Stomach smooth muscle (tissue), 2 donors: ENCODE data around the gene RCOR3.
"Not testable (repeated sequence)": the region's sequence is repeated elsewhere in the genome, so short reads cannot be mapped to it uniquely, and the experiment has no call there.

ENCODE experiments used
- H3K27ac ChIP-seq: one replicate; pipeline ENCODE4 v1.7.0; 2013; ENCODE audit warnings: mild to moderate bottlenecking, low read length, inconsistent platforms
- H3K27me3 ChIP-seq, 2 donors: one replicate each; pipeline ENCODE4 v1.7.0; 2013; ENCODE audit warnings: low read length in 2 of 2; ENCODE audit not compliant: insufficient read depth in 2 of 2, control insufficient read depth in 1 of 2
- H3K36me3 ChIP-seq, 2 donors: one replicate each; pipeline ENCODE4 v1.7.0; 2013; ENCODE audit warnings: low read length in 2 of 2; ENCODE audit not compliant: control insufficient read depth in 2 of 2, insufficient read depth in 2 of 2
- H3K4me1 ChIP-seq: one replicate; pipeline ENCODE4 v1.7.0; 2013; ENCODE audit warnings: low read length; ENCODE audit not compliant: control insufficient read depth, insufficient read depth
- H3K4me3 ChIP-seq, 2 donors: one replicate each; pipeline ENCODE4 v1.7.0; 2013; ENCODE audit warnings: low read length in 2 of 2
- H3K9ac ChIP-seq, 2 donors: one replicate each; pipeline ENCODE4 v1.7.0; 2013; ENCODE audit warnings: low read length in 2 of 2, mild to moderate bottlenecking in 1 of 2
- H3K9me3 ChIP-seq, 2 donors: one replicate each; pipeline ENCODE4 v1.7.0; 2013; ENCODE audit warnings: low read length in 2 of 2; ENCODE audit not compliant: control insufficient read depth in 2 of 2
- donor health status: healthy.
- donor health status: Pancreatic carcinoma.

Gene RCOR3

DNA sequence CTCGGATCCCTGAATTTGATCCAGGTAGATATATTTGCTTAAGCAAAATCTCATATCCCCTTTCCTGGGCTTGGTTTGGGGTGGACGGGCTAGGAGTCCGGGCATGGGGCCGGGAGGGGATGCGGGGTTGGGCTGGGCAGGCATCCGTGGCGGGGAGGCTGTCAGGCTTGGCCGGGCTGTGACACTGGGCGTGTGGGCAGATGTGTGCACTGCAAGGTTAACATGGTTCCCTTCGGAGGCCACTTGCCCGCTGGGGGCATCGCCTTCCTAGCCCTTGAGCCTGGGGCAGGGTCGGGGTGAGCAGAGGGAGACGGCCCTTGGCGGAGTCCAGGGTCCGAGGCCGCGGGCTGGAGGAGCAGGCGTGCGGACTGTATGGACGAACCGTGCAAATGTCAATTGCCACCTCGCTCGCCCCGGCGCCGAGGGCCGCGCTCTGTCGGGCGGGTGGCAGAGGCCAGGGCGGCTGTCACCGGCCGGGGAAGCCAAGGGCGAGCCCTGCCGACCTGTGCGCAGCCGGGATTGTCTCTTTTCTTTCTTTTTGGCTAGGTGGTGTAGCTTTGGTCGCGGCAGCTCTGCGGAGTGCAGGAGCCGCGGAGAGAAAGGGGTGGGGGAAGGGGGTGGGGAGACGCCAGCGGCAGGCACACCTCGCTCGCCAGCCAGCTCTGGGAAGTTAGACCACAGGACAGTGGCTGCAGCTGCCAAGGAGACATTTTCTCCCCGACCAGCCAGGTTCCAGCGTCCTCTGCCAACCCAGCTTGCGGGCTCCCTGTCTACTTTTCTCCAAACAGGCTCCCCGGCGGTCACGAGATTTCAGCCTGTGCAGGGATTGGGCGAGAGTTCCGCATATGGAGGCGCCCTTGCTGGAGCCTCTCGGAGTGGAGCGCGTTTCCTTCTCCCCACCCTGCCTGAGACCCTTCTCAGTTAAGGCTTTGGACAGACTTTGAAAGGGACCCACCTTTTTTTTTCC is 1.3 kb downstream of the RCOR3 start:
- Histone ChIP-seq H3K4me3 (peak overlapping the region; percentile 90), H3K9ac (peak overlapping the region; percentile 64 to 77)

DNA sequence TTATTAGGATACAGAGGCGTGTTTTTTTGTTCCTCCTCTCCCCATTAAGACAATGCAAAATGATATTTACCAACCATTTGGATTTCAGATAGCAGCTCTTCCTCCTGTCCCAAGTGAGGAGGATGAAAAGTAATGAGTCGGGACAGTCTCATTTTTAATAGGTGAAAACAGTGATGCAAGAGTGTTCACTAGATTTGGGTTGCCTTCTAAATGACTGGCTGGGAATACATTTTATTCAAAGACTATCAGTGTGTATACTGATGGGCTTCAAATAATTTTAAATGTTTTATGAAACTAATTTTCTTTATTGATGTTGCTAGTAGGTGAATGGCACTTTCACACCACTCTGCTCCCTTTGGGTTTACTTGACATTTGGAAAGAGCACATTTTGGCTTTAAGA is 2.1 kb downstream of the RCOR3 start:
- Histone ChIP-seq H3K27ac (peak overlapping the region; percentile 79), H3K9ac (peak overlapping the region; percentile 42 to 77), H3K4me1 (peaks cover 17% of the 10 kb centered on the region)

More for the DNA sequence above, 1.3 kb downstream of the RCOR3 start:
- Histone ChIP-seq H3K27ac (peak overlapping the region; percentile 79), H3K9me3 (no peaks in the 10 kb centered on the region), H3K4me1 (peaks cover 17% of the 10 kb centered on the region), H3K36me3 (peaks cover 0 to 2% of the 10 kb centered on the region in 2 donors), H3K27me3 (no peaks in the 10 kb centered on the region)

DNA sequence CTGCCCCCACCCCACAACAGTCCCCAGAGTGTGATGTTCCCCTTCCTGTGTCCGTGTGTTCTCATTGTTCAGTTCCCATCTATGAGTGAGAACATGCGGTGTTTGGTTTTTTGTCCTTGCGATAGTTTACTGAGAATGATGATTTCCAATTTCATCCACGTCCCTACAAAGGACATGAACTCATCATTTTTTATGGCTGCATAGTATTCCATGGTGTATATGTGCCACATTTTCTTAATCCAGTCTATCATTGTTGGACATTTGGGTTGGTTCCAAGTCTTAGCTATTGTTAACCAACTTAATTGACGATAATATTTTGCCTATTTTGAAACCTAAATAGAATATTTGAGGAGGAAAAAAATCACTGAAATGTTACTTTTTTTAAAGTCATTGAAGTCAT is 3.9 kb downstream of the RCOR3 start:
- not testable (repeated sequence) for H3K9me3 ChIP-seq, H3K9ac ChIP-seq, H3K36me3 ChIP-seq, H3K4me1 ChIP-seq, H3K27me3 ChIP-seq, H3K27ac ChIP-seq, H3K4me3 ChIP-seq

More for the DNA sequence above, 2.1 kb downstream of the RCOR3 start:
- no peaks in the 10 kb centered on the region for H3K27me3 ChIP-seq
- H3K4me3 ChIP-seq: peak overlapping the region; percentile 90
- H3K36me3 ChIP-seq: peaks cover 0 to 2% of the 10 kb centered on the region in 2 donors
- H3K9me3 ChIP-seq: no peaks in the 10 kb centered on the region

DNA sequence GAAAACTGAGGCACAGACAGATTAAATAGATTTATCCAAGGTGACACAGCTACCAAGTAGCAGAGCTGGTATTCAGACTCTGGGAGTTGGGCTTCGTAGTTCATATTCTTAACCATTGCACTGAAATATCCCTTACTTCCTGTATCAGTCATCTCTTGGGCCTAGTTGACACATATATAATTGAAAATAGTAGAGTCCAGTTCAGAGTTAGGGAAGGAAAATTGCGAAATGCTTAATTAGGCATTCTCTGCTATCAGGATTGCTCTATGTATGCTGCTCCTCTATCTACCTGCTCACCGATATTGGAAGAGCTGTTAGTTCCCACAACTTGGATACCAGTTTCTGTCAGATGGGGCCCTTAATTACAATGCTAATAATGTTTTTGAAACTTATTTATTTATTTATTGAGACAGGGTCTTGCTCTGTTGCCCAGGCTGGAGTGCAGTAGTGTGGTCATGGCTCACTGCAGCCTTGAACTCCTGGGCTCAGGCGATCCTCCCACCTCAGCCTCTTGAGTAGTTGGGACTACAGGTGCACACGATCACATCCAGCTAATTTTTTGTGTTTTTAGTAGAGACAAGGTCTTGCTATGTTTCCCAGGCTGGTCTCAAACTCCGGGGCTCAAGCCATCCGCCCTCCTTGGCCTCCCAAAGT is 8.2 kb downstream of the RCOR3 start:
- H3K9me3 ChIP-seq: no peaks in the 10 kb centered on the region
- no peak overlapping the region for H3K27ac ChIP-seq
- H3K36me3 ChIP-seq: peaks cover 14% of the 10 kb centered on the region in 2 donors
- H3K4me3 ChIP-seq: no peak overlapping the region
- no peaks in the 10 kb centered on the region for H3K27me3 ChIP-seq
- no peak overlapping the region for H3K9ac ChIP-seq
- H3K4me1 ChIP-seq: peaks cover 2% of the 10 kb centered on the region

DNA sequence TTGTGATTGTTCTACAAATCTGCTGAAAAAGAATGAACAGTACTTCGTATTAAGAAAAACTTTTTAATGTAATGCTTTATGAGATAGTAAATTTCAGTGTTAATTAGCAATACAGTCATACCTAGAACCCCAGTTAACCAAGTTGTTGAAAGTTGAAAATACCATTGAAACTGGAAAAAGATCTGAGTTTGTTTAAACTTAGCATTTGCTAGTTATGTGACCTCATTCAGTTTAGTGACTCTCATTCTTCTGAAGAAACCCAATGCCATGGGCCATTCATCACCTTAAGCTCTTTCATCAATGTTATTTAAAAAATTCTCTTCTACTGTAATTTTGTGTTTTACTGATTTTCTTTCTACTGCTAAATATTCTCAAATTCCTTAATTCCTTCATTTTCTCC is 20.2 kb downstream of the RCOR3 start:
- H3K36me3 ChIP-seq: peaks cover 10 to 45% of the 10 kb centered on the region in 2 donors
- H3K27me3 ChIP-seq: no peaks in the 10 kb centered on the region
- H3K9me3 ChIP-seq: no peaks in the 10 kb centered on the region
- no peaks in the 10 kb centered on the region for H3K4me1 ChIP-seq
- H3K27ac ChIP-seq: no peak overlapping the region
- H3K4me3 ChIP-seq: no peak overlapping the region
- no peak overlapping the region for H3K9ac ChIP-seq

DNA sequence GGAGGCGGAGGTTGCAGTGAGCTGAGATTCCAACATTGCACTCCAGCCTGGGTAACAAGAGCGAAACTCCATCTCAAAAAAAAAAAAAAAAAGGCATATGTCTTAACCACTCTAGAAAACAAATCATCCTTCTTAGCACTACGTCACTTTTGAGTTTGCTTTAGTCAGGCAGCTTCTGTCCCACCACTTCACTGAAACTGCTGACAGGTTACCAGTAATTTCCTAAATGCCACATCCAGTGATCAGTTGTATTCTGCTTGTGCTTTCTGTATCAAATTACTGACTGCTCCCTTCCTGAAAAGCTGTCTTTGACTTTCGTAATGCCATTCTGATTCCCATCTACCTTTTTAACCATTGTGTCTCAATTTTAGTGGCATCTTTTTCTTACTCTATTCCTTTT is 21.7 kb downstream of the RCOR3 start:
- Histone ChIP-seq H3K36me3 (peaks cover 10 to 53% of the 10 kb centered on the region in 2 donors), H3K27me3 (no peaks in the 10 kb centered on the region), H3K4me1 (no peaks in the 10 kb centered on the region), H3K9me3 (no peaks in the 10 kb centered on the region), H3K27ac (no peak overlapping the region), H3K9ac (no peak overlapping the region), H3K4me3 (no peak overlapping the region)

DNA sequence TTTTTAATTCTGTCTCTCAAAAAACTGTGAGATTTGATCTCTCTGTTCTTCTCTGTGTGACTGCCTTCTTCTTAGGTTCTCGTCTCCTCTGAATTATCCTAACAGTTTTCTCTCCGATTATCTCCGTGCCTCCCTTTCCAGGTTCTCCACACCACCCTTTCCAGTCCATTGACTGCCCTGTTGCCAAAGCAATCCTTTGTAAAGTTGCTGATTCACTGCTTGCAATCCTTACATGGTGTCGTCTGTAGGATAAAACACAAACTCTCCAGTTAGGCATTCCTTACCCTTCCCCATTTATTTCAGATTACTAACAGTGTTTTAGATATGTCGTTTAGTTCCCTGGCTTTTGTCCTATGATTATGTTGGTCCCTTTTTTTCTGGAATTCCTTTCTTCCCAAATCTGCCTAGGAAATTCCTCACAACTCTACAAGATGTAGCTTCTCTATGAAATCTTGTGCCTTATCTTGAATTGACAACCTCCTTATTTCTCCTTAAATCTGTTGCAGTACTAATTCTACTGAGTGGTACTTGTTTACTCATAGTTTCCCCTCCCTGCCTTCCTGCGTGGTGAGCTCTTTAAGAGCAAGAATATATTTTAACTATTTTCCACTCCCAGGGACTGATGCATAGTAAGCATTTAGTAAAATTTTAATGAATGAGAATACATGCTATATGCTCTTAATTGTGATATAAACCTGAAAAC is 22.3 kb downstream of the RCOR3 start:
- no peaks in the 10 kb centered on the region for H3K27me3 ChIP-seq
- H3K9me3 ChIP-seq: no peaks in the 10 kb centered on the region
- no peak overlapping the region for H3K9ac ChIP-seq
- no peak overlapping the region for H3K4me3 ChIP-seq
- H3K36me3 ChIP-seq: peaks cover 10 to 53% of the 10 kb centered on the region in 2 donors
- H3K27ac ChIP-seq: no peak overlapping the region
- no peaks in the 10 kb centered on the region for H3K4me1 ChIP-seq

DNA sequence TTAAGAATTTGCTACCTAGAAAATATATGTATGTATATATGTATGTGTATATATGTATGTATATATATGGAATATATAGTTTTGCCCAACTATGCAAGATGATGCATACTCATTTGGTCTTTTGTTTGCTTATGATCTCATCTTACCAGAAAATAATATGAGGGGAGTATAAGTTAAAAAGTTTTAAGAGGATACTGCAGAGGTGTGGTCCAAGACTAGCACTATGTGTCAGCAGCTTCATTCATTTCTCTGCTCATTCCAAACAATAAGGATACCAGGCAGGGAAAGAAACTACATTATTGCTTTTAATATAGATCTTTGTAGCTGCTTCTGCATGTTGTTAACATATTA is 22.8 kb downstream of the RCOR3 start:
- Histone ChIP-seq H3K27ac (no peak overlapping the region), H3K36me3 (peaks cover 10 to 57% of the 10 kb centered on the region in 2 donors), H3K4me3 (no peak overlapping the region), H3K27me3 (no peaks in the 10 kb centered on the region), H3K4me1 (no peaks in the 10 kb centered on the region), H3K9me3 (no peaks in the 10 kb centered on the region), H3K9ac (no peak overlapping the region)

DNA sequence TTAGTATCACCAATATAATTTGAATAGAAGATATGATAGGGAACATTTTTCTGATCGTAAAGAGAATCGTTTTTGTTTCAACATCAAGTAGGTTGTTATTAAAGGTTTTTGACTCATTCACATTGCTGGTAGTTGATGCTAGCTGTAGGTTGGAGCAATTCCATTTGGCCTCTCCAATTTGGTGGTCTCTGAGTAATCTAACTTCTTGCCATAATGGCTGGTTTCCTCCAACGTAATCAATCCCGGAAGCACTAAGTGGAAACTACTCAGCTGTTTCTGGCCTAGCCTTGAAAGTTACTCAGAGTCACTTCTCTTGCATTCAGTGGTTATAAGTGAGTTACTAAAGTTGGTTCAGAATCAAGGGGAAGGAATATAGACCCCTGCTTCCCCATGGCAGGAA is 26.0 kb downstream of the RCOR3 start:
- Histone ChIP-seq H3K36me3 (peaks cover 19 to 47% of the 10 kb centered on the region in 2 donors), H3K9ac (no peak overlapping the region), H3K9me3 (no peaks in the 10 kb centered on the region), H3K4me3 (no peak overlapping the region), H3K4me1 (no peaks in the 10 kb centered on the region), H3K27ac (no peak overlapping the region), H3K27me3 (no peaks in the 10 kb centered on the region)

DNA sequence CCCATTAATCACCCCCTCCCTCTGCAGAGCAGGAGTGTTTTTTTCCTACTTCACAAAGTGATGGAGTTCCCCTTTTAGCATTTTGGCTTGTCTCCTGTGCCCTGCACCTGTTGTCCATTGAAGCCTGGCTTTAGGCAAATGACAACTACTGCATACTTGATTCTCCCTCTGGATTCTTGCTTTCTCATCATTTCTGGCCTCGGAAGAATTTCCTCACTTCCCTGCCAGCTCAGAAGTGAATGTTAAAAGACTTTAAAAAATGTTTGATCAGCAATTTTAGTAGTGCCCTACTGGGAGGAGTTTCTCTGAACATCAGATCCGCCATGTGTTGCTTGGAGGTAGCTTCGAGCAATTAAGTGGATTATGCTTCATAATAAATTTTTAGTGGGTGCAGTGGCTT is 28.1 kb downstream of the RCOR3 start:
- no peaks in the 10 kb centered on the region for H3K27me3 ChIP-seq
- no peak overlapping the region for H3K27ac ChIP-seq
- no peak overlapping the region for H3K9ac ChIP-seq
- H3K4me1 ChIP-seq: no peaks in the 10 kb centered on the region
- H3K4me3 ChIP-seq: no peak overlapping the region
- H3K9me3 ChIP-seq: no peaks in the 10 kb centered on the region
- H3K36me3 ChIP-seq: peaks cover 20 to 45% of the 10 kb centered on the region in 2 donors
